GM19468 (cell line): ENCODE results near the gene ZWILCH.

Source experiments
- ATAC-seq: cut with Tn5 transposase; IDR thresholded peaks from one replicate; pipeline ENCODE4 v1.9.1; 2021; ENCODE audit warnings: mild to moderate bottlenecking, moderate library complexity, moderate number of reproducible peaks; ENCODE audit not compliant: unreplicated experiment; ENCODE audit errors: extremely low read depth

The ZWILCH gene

DNA sequence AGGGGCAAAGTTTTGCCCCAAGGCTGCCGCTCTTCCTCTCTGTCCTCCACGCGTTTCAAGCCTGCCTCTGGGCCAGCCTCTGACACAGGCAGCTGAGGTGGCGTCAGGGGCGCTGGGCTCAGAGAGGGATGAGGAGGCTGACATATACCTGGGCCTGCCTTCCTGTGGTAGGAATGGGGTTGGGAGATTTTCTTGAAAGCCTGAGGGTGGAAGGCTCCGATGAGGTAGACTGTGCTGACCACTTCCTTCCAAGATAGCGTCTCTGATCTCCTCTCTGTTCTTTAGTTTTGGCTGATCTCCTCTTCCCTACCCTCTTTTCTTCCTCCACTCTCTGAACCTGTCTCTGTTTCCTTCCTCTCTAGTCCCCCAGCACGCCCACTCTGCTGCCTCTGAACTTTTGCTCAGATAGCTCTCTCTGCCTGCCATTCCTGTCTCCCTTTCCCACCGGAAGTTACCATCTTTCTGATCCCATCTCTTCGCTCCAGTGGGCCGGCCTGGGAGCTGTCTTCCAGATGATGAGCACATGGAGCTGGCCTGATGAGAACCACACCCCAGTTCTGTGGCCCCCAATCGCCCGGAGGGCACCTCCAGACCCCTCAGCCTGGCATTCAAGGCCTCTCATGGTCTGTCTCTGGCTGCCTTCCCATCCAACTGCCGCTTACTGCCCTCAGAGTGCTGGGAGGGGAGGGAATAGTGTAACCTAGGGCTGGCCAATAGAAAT is 93.1 kb downstream of the ZWILCH start:
- no peak for ATAC-seq
